HG02885 (cell line): Measurements from ENCODE around the gene EHBP1.
"Not testable (repeated sequence)": the region's sequence is repeated elsewhere in the genome, so short reads cannot be mapped to it uniquely, and the experiment has no call there.

Experiments
- ATAC-seq: cut with Tn5 transposase; IDR thresholded peaks from one replicate; pipeline ENCODE4 v1.9.1; 2021; ENCODE audit warnings: mild to moderate bottlenecking; ENCODE audit not compliant: unreplicated experiment, poor library complexity

Gene EHBP1

DNA sequence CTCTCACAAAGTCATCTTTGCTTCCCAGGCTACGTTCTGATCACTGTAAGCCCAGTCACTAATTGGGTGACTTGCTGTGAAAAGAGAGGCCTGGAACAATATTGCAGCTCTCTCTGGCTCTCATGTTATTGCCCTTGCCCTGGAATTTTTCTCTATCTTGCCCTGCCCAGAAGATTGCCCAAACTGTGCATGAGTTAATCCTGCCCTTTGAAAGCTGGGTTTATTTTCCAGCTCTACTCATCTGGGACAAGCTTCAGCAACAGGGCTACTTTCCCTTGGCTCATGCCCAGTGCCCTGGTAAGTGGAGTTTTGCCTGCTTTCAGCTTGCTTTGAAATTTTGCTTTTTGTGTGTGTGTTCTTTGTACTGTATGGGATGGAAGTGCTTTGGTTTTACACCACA, 6.9 kb upstream of the EHBP1 start:
- ATAC-seq = no peak

DNA sequence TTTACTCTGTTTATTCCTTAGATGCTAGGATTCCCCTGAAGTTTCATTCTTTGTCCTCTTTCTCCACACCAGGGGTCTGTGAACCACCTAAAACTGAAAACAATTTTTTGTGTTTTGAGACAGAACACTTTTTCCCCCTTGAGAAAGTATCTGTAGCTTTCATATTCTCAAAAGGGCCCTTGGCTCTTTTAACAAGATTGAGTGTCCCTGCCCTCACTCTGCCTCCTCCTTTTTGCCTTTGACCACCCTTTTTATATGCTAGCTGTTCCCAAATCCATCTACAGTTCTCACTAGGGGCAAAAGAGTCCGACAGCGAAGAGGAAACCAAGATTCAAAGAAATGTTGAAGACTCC, 883 bp upstream of the EHBP1 start:
- no peak for ATAC-seq

DNA sequence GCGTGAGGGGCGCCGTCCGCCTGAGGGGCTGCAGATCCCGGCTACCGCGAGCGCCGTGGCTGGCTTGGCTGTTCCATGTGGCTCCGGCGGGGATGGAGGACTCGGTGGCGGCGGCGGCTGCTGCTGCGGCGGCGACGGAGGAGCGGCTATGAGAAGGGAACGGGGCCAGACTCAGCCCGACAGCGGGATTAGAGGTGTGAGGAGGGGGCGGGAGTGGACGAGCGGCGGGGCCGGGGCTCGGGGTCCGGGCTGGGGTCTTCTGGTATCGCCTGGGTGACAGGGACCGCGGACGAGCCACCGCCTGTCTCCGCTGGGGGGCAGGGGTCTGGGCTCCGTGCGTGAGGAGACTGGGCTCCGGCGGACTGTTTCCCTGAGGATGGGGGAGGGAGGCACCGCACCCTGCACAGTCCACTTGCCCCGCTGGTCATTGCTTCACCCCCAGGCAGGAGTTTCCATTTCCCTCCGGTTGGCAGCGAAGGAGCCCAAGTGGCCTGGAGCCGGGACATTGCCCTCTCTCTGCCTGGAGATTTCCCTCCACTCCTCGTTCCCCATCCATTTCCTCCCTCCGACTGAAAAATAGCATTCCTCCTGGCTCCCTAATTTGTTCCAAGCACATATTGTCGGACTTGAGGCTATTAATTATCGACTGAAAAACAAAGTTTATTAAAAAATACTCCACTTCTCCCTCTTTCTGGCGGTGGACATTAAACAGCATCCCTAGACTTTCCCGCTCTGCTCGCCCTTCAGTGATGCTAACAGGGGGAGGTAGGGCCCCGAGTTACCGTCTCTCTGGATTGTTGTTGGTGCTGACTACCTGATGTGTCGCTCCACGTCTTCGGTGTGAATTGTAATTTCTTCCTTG, 577 bp downstream of the EHBP1 start:
- peak; percentile 2 for ATAC-seq

DNA sequence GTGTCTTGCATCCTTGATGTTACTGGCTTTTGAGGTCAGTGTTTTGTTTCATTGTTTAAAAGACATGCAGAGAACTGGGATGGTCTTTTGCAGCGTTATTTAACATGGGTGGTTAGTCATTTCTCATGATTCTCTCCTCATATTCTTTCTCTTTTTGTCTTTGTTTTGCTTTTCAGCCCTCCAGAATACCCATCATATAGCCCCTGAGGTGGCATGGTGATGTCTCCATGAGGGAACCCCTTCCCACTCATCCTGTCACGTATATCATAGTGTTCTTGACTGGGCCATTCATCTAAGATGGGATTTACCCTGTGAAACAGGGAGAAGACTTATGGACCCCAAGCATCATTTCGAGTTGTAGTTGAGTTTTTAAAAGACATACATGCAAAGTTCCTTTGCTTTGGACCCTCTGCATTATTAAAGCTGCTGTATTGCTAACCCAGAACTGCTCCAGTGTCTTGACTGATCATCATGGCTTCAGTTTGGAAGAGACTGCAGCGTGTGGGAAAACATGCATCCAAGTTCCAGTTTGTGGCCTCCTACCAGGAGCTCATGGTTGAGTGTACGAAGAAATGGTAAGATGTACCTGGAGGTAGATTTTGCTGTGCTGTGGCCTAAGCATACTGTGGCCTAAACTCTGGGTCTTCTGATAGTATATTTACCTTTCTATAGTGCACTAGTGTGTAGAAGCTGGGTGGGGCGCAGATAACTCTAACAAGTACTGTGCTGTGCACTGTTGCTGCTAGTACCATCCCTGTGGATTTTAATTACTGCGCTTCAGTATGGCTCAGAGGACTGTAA, 1.4 kb downstream of the EHBP1 start:
- no peak for ATAC-seq

DNA sequence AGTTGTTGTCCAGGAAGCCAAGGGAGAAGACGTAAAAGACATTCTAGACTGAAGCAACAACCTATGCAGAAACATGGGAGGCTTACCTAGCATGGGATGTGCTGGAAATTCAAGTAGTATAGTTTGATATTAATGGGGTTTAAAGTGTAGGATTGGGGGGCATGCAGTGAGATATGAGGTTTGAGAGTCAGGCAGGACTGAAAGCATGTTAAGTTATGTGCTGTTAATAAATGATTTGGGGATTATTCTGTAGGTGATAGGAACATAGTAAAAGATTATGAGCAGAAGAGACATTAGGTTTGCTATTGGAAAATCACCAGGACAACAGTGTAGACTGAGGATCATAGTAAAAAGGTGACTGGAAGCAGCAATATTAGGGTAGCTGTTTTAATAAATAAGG, 3.2 kb downstream of the EHBP1 start:
- no peak for ATAC-seq

DNA sequence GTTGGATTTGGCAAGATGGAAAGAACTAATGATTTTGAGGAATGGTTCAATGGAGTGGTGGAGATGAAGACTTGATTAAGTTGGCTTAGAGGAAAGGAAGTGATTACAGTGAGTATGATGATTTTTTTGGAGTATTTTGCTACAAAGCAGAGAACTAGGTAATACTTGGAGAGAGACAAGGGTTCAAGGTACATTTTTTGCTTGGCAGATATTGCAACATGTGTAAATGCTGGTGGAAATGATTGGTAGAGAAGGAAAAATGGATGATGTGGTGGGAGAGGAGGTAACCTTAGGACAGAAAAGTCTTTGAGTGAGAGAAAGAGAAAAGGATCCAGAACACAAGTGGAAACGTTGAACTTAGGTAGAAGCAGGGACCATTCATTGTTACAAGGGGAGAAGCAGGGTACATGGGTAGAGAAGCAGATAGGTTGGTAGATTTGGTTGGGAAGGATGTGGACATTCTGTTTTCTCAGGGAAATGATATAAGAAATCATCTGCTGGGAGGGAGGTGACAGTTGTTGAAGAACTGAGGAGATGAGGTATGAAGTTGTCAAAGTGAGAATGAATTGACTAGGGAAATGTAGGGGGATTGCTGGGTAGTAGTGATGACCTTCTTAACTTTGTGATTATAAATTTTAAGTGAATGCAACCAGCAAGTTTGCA, 6.5 kb downstream of the EHBP1 start:
- no peak for ATAC-seq

DNA sequence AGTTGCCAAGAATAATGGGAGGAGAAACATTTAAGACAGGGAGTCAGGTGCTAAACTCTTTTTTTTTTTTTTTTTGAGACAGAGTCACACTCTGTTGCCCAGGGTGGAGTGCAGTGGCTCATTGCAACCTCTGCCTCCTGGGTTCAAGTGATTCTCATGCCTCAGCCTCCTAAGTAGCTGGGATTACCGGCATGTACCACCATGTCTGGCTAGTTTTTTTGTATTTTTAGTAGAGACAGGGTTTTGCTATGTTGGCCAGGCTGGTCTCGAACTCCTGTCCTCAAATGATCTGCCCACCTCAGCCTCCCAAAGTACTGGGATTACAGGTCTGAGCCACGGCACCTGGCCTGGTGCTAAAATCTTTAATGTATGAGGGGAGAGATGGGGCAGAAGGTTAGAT, 7.7 kb downstream of the EHBP1 start:
- ATAC-seq = not testable (repeated sequence)

DNA sequence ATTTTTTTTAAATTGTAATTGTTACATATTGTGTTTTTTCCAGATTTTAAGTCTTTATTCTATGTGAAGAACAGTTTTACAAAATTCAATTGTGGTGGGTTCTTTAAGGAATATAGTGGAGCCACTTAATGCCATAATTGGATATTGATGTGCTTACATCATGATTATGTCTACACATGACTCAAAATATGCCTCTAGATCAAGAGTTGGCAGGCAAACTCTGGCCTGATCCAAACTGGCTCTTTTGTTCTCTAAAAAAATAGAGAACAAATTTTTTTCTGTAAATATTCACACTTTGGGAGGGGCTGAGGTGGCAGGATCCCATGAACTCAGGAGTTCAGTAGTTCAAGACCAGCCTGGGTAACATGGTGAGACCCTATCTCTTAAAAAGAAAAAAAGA, 8.3 kb downstream of the EHBP1 start:
- ATAC-seq = no peak

DNA sequence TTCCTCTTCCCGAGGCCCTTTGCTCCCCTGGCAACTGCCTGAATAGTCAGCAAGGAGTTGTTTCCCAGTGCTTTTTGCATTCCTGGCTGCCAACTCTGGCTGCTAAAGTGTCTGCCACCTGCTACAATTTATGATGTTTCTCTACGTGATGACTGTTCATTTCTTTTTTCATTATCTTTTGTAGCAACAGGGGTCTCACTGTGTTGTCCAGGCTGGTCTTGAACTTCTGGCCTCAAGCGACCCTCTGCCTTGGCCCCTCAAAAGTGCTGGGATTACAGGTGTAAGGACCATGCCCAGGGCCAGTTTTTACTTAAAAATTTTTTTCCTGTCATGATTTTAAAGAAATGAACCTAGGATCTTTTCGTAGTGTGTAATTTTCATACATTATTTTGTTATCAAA, 11.3 kb downstream of the EHBP1 start:
- ATAC-seq = no peak

DNA sequence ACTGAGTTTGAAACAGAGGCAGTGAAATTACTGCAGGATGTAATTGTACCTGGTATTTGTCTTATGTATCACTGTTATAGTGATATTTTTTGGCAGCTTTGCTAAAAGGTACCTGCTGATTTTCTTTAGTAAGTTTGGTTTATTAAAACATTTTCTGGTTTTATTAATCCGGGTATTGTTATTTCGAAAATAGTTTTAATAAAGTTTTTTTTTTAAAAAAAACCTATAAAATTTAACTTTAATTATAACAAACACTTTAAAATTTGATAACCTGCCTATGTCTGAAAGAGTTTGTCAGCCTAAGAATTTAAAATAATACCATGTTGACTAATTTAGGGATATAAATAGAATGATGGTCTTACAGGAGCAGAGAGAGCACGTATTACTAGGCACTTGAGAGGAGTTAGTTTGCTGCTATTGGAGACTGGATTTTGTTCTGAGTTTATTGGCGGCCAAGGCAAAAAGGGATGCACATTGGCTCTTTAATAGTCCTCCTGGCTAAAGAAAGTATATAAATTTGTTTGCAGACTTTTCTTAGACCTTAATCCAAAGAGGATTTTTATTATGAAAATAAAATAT, 12.1 kb downstream of the EHBP1 start:
- no peak for ATAC-seq

DNA sequence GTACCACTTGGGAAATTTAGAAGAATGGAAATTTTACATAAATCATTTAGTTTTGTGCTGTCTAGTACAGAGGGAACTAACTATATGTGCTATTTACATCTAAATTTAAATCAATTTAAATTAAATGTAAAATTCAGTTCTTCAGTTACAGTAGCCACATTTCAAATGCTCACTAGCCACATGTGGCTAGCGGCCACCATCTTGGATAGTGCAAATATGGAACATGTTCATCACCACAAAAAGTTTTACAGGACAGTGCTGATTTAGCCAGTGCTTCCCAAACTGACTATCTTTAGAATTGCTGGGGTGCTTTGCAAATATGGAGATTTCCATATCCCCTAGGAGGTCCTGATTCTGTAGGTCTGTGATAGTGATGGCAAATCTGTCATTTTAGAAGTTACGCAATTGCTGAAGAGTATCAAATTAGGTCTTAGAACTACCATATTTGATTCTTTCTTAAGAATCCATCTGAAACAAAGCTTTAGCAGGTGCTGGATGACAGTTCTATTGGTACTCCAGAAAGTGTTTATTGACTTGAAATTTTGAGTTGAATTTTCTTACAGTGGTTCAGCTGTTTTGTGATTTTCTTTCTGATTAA, 12.8 kb downstream of the EHBP1 start:
- ATAC-seq = no peak

DNA sequence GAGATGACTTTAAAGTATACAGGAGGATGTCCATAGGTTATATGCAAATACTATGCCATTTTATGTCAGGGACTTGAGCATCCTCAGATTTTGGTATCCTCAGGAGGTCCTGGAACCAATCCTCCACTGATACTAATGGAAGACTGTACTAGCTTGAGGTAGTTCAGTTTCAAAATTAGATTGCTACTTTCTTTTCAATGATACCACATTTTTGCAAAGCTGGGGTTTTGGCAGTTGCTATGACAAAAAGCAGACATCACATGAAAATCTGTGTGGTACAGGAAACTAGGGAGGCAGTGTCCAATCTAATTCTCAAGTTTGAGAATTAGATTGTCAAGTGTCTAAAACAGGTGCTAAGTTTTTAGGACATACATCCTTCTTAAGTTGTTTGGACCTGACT, 14.2 kb downstream of the EHBP1 start:
- no peak for ATAC-seq

DNA sequence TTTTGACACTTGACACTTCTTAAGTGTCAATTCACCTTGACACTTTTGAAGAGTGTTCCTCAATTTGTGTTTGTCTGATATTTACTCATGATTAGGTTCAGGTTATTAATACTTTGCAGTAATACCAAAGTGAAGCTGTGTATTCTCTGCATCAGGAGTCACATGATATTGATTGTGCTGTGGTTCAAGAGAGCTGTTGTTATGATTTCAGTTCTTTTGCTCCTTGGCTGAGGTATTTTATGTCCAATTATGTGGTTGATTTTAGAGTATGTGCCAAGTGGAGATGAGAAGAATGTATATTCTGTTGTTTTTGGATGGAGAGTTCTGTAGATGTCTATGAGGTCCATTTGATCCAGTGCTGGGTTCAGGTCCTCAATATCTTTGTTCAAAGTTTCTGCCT, 17.2 kb downstream of the EHBP1 start:
- ATAC-seq = no peak

DNA sequence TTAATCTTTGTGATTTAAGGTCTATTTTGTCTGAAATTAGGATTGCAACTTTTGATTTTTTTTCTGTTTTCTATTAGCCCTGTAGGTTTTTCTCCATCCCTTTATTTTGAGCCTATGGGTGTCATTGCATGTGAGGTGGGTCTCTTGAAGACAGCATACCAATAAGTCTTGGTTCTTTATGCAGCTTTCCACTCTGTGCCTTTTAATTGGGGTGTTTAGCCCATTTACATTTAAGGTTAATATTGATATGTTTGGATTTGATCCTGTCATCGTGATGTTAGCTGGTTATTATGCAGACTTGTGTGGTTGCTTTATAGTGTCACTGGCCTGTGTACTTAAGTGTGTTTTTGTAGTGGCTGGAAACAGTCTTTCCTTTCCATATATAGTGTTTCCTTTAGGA, 17.7 kb downstream of the EHBP1 start:
- ATAC-seq = no peak

DNA sequence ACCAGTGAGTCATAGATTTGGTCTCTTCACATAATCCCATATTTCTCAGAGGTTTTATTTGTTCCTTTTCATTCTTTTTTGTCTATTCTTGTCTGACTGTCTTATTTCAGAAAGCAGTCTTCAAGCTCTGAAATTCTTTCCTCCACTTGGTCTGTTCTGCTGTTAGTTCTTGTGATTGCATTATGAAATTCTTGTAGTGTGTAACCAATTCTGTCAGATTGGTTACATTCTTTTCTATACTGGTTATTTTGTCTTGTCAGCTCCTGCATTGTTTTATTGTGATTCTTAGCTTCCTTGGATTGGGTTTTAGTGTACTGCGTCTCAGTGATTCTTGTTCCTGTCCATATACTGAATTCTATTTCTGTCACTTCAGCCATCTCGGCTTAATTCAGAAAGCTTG, 18.6 kb downstream of the EHBP1 start:
- no peak for ATAC-seq

DNA sequence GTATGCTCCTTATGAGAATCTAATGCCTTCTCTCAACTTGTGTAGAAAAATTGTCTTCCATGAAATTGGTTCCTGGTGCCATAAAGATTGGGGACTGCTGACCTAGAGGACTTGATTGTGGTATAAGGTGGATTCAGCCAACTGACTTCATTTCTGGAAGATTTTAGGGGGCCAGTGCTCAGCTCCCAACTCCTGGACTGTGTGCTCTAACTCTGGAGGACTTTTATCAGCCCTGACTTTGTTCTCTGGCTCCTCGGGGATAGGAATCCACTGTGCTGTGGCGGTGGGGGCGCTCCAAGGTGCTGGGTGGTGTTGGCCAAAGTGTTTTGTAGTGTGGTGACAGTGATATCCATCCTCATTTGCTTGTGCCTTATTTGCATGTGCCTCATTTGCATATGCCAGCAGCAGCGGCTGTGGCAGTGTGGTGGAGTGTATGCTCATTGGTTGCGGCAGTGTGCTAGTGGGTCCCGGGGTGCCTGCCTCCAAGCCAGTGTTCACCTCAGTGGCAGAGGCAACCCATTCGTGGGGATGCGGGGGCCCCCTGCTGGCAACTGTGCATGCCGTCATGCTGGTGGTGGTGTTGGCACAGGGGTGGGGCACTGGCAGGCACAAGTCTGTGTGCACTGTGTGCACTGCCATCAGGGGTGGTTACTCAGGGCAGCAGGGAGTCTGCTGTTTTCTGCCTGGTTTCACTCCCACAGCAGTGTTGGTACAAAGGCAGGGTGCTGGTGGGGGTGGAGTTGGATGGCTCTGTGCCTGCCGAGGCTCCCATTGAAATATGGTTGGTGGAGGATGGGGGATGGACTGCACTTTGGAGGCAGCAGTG, 19.6 kb downstream of the EHBP1 start:
- ATAC-seq = no peak

DNA sequence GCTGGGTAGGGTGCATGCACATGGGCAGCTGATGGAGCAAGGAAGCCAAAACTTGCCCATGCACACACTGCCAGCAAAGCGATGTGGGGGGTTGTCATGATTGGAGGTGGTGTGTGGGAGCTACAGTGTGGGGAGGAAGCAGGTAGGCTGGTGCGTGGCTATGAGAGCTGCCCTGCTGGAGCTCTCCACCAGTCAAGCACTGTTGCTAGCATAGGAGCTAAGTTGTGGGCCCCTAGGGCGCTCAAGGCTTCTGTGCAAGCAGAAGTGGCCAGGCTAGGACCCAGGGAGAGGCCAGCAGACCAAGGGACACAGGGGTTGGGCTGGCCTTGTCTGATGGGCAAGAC, 20.2 kb downstream of the EHBP1 start:
- no peak for ATAC-seq

DNA sequence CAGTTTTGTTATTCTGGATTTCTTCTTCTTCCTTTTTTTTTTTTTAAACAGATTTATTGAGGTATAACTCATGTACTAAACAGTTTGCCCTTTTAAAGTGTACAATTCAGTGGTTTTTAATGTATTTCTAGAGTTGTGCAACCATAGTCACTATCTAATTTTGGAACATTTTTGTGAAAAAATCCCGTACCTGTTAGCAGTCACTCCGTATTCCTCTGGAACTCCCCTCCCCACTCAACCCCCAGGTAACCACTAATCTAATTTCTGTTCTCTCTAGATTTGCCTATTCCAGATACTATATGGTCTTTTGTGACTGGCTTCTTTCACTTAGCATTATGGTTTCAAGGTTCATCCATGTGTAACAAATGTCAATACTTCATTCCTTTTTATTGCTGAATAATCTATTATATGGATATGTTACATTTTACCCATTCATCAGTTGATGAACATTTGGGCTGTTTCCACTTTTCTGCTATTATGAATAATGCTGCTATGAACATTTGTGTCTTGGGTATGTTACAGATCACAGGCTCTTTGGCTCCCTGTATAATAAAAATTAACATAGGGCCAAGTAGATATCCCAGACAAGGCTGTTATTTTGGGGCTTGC, 21.9 kb downstream of the EHBP1 start:
- no peak for ATAC-seq

DNA sequence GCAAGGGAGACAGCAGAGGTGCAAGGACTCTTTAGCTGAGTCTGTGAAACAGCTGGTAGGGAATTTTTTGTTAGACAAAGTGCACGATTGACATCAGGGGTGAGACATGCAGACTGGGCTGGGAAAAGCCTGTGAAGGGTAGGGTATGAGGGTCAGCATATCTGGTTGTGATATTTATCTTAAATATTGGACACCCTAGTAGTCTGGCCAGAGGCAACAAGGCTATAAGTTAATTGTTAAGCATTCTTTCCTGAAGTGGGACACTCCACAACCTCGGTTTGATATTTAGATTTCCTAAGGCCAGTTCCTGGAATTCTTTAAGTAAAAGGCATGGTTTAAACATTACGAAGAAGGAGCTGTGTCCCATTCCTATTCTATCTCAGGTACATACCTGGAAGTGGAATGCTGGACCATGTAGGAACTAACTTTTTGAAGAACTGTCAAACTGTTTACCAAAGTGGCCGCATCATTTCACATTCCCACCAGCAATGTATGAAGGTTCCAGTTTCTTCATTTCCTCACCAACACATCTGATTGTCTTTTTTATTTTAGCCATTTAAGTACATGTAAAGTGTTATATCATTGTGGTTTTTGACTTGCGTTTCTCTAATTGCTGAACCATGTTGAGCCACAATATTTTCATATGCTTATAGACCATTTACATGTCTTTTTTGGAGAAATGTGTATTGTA, 22.5 kb downstream of the EHBP1 start:
- no peak for ATAC-seq
